ENCODE data around the gene ETFRF1.

ETFRF1 gene

DNA sequence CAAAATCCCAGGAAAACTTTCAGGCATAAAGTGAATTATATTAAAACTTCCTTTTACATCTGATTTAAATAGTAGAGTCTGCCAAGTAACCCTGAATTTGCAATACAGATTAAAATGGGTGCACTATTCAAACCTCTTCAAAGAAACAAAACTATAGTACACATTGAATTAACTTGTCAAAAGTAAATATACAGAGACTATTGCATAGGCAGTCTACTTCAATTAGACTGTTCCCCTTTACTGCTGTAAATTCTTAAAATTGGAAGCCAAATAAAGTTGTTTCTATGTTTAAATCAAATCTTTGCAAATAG lies 48.6 kb downstream of the ETFRF1 start:
- no peak for TF ChIP-seq CTCF (conservative IDR thresholded peaks at IDR 0.05; ENCODE audit: low read length)
- no peak for DNase-seq (ENCODE audit: low read depth)
- no peak overlapping the region for H3K4me3 ChIP-seq (ENCODE audit: low read length)

- DNase-seq (ENCODE audit: low read depth), result no peak
- TF ChIP-seq CTCF (conservative IDR thresholded peaks at IDR 0.05; ENCODE audit: low read length), result no peak
- no peak overlapping the region for H3K4me3 ChIP-seq (ENCODE audit: low read length)
Measured at GRCh38 chr12:25245491-25245890, 50.5 kb downstream of the ETFRF1 start.

DNA sequence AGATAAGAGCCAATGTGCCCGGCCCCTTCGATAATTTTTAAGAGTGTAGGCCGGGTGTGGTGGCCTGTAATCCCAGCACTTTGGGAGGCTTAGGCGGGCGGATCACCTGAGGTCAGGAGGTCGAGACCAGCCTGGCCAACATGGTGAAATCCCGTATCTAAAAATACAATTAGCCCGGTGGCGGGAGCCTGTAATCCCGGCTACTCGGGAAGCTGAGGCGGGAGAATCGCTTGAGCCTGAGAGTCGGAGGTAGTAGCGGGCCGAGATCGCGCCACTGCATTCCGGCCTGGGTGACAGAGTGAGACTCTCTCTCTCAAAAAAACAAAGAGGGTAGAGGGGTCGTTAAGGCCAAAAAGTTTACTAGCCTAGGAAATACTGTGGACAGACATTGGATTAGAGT lies 53.1 kb downstream of the ETFRF1 start:
- TF ChIP-seq CTCF (conservative IDR thresholded peaks at IDR 0.05; ENCODE audit: low read length), result no peak
- no peak for DNase-seq (ENCODE audit: low read depth)
- no peak overlapping the region for H3K4me3 ChIP-seq (ENCODE audit: low read length)

DNA sequence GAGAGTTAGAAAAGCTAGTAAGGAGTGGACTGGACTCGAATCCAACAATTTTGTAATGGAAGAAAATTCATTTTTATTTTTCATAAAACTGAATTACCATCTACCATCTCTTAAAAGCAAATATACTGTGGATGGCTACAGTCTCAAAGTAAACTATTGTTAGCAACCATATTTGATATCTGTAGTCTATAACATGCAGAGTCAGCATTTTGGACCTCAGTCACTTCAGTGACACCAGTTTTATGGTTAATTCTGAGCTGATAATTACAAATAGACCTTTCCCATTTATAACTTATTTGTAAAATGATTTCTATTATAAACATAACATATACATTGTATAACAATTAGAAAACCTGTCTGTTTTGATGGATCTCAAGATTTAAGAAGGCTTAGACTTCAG lies 53.7 kb downstream of the ETFRF1 start:
- H3K4me3 ChIP-seq (ENCODE audit: low read length), result no peak overlapping the region
- DNase-seq (ENCODE audit: low read depth), result no peak
- no peak for TF ChIP-seq CTCF (conservative IDR thresholded peaks at IDR 0.05; ENCODE audit: low read length)

- TF ChIP-seq CTCF (conservative IDR thresholded peaks at IDR 0.05; ENCODE audit: low read length), result no peak
- peak overlapping the region; percentile 89 for H3K4me3 ChIP-seq (ENCODE audit: low read length)
- peak; percentile 9 for DNase-seq (ENCODE audit: low read depth)
Measured at GRCh38 chr12:25249931-25250738, 55.1 kb downstream of the ETFRF1 start.

DNA sequence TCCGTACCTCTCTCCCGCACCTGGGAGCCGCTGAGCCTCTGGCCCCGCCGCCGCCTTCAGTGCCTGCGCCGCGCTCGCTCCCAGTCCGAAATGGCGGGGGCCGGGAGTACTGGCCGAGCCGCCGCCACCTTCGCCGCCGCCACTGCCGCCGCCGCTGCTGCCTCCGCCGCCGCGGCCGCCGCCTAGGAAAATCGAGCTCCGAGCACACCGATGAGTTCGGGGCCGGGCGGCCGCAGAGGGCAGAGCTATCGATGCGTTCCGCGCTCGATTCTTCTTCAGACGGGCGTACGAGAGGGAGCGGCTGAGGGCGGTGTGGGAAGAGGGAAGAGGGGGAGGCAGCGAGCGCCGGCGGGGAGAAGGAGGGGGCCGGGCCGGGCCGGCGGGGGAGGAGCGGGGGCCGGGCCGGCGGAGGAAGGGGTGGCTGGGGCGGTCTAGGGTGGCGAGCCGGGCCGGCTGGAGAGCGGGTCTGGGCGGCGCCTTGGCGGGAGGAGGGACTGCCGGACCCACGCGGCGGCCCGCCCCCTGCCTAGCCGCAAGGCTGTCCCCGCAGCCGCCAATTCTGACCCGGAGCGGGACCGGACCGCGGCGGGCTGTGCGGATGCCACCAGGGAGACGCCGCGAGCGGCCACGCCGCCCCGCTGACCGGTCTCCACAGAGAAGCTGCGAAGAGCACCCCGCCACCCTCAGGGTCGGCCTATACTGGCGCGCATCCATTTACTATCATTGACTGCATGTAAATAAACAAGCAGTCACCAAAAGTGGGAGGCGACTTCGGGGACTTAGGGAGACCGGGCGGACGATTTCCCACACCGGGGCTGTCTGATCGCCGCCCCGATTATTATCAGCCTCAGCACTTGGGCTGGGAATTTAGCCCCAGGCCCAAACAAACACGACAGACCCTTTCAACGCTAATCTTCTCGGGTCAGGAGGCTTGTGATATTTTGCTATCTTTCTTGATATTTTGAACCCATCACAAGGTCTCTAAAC lies 56.0 kb downstream of the ETFRF1 start, which contains the start of gene KRAS:
KRAS (minus strand) TSS at position 186 of the 987 bp plus-strand sequence.
- TF ChIP-seq CTCF (conservative IDR thresholded peaks at IDR 0.05; ENCODE audit: low read length), result no peak
- peak within 1 kb of the TSS; percentile 89 for H3K4me3 ChIP-seq (ENCODE audit: low read length)
- peak; percentile 99 for DNase-seq (ENCODE audit: low read depth)
